Measurements from ENCODE around the gene ADGRB2.
A peak's percentile ranks its signal among the peaks of the same experiment; 100 is the strongest.

ADGRB2 gene

DNA sequence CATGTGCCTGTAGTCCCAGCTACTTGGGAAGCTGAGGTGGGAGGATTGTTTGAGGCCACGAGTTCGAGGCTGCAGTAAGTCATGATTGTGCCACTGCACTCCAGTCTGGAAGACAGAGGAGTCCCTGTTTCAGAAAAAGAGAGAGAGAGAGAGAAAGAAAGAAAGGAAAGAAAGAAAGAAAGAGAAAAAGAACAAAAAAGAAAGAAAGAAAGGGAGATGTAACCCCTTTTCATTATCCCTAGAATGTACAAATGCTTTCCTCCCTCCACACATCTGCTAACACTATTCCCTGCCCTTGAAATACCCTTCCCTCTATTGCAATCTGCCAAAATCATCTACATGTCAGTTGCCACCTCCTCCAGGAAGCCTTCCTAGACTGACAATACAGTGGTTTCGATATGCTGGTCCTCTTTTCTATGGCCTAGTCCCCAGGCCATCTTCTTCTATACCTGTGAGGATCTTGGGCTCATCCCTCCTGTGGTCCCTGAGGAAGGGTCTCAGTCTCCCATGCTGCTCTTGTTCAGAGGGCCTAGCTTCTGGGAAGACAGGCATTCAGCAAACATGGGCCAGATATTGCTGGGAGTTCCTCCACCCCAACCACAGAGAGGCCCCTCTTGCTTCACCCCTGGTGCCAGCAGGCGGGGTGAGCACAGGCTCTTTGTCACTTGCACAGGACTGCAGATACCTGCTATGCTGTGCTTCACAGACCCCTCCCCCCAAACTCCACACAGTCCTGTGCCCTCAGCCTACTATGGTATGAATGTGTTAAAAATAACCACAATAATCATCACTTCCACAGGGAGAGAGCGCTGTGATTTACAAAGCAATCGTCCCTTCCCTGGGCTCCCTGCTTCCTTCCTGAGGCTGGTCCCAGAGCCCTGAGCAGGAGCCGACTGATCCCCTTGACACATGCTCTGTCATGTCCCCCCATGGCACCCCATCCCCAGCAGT lies 14.1 kb downstream of the ADGRB2 start:
- DNase-seq (ENCODE audit: low read depth in 3 of 3), result no peak

DNA sequence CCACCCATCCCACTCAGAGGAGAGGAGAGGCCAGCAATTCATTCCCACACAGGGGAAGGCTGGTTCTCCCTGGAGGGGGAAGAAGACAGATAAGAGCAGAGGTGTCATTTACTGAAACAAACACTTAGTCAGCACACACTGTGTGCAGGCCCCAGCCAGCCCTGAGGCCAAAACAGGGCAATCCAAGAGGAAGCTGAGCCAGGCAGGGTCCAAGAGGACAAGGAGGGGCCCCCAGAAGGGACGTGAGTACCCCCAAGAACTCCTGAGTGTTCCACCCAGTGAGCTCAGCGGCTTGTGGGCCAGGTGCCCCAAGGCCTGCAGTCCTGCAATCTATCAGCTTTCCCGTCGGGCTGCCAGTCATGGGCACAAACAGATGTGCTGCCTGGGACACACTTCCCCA lies 15.8 kb downstream of the ADGRB2 start:
- no peak for DNase-seq (ENCODE audit: low read depth in 3 of 3)

DNA sequence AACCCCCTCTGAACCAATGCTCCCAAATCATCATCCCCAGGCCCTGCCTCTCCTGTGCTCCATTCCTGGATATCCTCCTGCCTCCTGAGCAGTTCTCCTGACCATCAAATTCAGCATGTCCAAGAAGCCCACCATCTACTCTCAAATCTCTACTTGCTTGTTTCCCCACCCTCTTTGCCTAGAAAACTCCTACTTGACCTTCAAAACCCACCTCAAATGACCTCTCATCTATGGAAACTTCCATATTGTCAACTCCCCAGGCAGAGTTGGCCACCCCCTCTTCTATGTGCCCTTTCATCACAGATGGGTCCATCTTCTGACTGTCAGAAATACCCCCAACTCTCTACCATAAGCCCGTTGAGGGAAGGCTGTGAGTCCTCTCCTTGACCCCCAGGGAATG lies 16.8 kb downstream of the ADGRB2 start:
- no peak for DNase-seq (ENCODE audit: low read depth in 3 of 3)

DNA sequence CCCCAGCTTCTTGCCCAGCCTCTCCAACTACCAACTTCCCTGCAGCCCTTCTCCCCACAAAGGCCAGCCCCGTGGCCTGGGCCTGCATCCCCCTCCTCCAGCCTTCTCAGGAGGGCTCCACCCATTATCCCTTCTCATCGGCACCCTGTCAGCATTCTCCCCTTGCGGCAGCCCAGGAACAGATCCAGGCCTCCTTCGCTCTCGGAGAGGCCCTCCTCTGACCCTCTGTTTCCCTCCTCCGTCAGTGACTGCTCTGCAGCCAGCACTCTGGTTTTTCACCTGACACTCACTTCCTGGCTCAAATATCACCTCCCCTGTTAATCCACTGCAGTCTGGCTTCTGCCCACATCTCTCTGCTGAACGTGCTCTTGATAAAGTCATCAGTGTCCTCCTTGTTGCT lies 17.5 kb downstream of the ADGRB2 start:
- no peak for DNase-seq (ENCODE audit: low read depth in 3 of 3)

DNA sequence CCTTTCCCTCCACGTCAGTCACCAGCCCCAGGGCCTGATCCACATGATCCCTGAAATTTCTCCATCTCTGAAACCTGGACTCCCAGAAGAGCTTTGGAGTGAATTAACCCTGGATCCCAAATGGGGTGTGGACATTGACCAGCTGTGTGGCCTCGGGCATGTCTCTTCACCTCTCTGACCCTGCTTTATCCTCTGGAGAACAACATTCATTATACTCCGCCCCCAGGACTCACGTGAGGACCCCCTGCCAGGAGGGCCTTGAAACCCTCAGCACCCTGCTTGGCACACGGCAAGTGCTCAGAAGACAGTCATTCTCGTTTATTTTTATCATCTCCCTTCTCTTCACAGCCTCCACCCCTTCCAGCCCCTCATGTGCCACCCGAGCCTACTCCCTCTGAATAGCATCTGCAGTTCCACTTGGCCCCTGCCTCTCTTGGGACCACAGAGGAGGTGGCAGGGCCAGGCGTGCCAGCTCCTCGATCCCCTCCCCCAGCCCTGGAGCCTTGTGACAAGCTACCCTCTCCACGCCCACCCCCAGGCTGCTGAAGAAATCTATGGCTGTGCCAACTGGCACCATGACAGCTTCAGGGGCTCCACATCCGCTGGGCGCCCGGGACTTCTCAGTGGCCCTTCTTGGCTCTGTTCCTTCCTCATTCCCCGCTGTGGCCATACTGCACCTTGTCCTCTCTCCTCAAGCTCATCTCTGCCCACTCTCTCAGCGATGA lies 18.0 kb downstream of the ADGRB2 start:
- no peak for DNase-seq (ENCODE audit: low read depth in 3 of 3)

DNA sequence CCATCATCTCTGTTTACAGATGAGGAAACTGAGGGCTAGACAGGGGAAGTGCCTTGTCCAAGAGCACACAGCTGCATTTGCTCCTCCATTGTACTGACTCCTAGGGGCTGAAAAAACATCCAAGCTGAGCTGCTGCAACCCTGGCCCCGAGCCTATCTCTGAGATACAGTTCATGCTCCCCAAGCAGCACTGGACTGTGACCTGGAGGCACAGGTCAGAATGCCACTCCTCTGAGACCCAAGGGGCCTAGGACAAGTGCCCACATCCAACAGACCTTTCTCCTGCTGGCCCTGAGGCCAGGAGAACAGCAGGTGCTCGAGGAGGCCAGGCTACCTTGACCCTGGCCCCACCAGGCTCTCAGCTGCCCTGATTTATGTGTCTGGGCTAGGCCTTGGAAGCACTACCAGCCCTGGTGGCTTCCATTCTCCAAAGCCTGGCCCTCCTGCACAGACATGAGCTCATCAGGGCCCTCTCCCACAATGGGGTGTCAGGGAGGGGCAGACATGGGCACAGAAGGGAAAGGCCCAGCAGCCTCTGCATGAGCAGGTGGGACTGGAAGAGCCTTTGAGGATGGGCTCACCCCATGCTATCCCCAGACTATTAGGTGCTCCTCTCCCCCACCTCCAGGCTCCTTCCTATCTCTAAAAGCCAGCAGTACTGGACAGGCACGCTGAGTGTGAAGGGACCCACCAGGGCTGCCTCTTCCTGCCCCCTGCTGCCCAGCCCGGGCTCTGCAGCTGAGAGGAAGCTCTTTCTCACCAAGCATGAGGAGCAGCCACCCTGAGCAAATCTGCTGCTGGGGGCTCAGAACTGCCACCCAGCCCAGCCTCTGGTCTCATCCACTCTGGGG lies 18.8 kb downstream of the ADGRB2 start:
- DNase-seq (ENCODE audit: low read depth in 3 of 3), result no peak

DNA sequence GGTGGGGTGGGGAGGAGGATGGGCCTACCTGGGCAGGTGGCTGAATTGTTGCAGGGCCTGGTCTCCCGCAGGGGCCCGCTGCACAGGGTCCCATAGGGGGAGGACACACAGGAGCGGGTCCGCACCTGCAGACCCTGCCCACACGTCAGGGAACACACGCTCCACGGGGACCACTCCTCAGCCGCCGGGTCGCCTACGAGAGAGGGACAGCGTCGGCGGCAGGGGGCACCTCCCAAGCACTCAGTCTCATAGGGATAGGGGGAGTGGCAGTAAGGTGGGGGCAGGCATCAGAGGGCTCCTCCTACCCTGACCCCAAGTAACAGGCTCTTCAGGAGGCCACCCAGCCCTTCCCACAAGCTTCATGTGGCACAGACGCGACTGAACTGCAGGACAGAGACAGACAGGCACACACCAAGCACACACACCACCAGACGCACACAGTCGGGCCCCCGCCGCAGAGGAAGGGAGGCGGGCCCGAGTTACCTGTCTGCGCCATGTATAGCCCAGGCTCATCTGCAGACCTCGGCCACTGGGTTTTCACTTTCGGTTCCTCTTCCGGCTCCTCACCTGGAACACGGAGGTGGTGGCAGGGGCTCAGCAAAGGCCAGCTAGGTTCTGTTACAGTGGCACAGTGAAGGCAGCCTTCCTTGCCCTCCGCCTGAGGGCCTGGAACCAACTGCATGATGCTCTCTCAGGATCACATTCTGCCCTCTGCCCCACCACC lies 19.8 kb downstream of the ADGRB2 start:
- DNase-seq (ENCODE audit: low read depth in 3 of 3), result no peak

DNA sequence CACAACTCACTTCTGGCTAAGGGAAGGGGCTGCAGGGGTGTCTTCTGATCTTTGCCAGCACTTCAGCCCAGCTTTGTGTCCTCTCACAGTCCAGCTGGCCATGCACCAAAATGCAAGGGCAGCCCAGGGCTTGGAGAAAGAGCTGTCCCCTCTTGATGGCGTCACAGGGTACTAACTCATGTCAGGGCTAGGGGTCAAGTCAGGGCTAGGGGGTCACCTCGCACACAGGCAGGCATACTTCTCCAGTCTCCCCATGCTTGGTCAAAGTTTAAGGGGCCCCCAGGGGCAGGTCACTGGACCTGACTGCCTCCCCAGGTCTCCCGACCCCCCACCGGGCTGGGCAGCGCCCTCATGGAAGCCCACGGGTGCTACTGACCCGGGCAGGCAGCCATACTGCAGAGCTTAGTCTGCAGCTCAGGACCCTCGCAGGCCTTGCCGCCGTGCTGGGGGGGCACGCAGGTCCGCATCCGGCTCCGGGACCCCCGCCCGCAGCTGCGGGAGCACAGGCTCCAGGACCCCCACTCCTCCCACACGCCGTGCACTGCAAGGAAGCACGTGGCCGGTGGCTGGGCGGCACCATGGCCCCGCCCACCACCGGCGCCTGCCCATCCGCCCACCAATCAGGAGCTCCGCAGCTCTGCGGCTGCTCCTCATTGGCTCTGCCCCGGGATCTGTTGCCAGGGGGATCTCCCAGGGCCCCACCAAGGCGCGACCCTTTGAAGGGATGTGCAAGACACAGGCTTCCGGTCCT lies 21.5 kb downstream of the ADGRB2 start:
- DNase-seq (ENCODE audit: low read depth in 3 of 3), result no peak

DNA sequence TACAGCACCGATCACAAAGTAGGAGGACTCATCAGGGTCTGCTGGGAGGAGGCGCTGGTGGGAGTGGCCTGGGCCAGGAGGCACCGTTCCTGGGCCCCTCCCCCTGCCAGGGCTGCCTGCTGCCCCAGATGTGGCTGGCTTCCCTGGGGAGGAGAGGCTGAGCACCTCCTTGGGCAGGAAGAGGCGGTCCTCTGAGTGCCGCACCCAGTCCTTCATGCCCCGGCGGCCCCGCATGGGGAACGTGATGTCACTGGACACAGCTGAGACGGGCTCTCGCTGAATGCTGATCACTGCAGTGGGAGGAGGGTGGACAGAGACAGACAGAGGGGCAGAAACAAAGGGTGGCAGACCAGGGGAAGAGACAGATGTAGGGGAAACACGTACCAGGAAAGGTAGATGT lies 24.8 kb downstream of the ADGRB2 start:
- no peak for DNase-seq (ENCODE audit: low read depth in 3 of 3)

DNA sequence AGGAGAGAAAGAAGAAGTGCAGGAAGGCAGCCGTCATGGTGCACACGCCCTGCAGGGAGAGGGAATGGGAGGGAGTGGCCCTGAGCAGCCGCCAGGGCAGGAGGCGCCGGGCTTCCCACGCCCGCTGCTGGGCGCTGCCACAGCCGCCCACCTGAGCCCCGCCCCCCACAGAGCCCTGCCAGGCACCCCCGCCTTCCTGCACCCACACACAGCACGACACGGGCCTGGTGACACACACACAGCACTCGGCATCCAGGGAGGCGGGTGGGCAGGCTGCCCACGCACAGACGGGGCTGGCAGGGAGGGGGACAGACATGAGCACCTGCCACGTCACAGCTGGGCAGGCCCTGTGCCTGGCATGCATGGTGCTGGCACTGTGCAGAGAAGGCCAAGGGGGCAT lies 27.5 kb downstream of the ADGRB2 start:
- peak in 2 of 3 experiments; percentile 73 to 75 for DNase-seq (ENCODE audit: low read depth in 3 of 3)

DNA sequence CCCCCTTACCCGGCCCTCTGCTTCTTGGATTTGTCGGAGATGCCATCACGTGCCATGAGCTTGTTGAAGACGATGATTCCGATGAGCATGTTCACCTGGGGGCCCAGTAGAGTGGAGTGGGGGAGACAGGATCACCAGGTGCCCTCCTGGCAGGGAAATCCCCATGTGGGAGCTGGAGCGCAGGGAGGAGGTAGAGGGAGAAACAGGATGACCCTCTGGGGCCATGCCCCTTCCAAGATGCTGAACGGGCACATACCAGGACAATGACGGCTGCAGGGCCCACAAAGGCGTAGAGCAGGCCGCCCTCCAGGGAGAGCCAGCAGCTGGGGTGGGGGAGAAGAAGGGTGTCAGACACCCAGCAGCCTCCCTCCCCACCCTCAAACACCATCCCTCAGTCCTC lies 28.6 kb downstream of the ADGRB2 start:
- no peak for DNase-seq (ENCODE audit: low read depth in 3 of 3)

DNA sequence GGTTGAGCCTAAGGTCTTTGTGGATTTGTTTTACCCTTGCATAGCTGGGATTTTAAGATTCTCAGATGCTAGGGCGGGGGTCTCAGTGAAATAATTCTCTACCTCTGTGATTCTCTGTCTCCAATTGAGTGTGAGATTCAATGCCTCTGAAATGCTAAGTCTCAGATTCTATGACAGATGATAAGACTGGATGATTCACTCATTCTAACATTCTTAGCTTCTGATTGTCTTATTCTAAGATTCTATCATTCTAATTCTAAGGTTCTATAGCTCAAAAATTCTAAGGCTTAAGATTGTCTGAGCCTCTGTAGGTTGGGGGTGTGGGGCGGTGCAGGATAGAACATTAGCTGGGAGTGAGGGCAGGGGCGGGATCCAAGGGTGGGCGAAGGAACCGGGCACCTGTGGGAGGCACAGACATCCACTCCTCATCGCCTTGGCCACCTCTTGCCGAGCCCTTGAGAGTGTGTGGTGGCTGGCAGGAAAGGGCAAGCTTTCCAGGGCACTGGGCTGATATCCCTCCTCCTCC lies 29.5 kb downstream of the ADGRB2 start:
- no peak for DNase-seq (ENCODE audit: low read depth in 3 of 3)

DNA sequence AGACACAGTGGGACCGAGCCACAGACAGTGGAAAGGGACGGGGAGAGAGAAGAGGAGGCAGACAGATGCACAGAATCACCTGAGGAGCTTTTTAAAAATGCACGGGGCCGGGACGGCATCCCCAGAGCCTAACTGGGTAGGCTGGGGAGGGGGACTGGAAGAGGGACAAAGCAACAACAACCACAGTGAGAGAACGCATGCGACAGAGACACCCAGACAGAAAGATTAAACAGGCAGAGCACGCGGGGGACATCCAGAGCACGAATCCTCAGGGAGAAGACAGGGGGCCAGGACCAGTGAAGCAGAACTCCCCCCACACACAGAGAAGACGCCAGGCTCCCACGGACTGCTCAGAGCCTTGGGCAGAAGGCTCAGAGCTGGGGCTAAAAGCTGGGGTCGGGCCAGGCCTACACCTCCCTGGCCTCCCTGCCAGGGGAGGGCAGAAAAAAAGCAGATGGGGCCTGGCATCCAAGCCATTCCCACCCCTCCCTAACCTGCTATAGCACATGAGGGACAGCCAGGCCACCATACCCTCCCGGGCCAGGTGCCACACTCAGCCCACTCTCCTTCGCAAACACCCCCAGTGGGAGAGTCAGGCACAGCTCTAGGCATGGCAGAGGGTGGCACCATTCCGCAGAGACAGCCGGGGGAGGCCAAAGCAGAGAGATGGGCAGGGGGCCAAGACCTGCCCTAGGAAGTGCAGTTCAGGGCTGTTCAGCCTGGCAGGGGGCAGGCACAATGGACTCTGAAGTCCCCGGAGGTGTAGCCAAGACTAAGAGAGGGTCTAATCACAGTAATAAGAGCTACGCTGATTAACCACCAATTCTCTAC lies 30.5 kb downstream of the ADGRB2 start:
- DNase-seq (ENCODE audit: low read depth in 3 of 3), result no peak

DNA sequence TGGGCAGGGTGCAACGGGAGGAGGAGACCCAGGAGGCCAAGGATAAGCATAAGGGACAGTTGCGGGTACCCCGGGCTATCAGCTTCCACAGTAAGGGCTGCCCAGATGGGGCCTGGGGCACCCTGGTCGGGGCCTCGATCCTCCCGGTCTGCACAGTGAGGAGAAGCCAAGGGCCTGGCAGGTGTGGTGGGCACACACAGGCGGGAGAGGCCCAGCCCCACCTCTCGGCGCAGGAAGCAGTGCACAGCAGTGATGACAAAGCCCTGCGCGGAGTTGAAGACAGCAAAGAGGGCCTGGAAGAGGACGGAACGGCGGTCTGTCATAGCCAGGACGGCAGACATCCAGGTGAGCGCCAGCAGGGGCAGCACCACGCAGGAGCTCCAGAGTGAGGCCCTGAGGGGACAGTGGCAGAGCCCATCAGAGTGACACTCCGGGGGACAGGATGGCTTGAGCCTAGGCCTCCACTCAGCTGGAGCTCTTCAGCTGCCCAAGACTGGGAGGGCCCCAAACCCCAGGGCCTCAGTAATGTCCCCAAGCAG lies 31.3 kb downstream of the ADGRB2 start:
- DNase-seq (ENCODE audit: low read depth in 3 of 3), result no peak

DNA sequence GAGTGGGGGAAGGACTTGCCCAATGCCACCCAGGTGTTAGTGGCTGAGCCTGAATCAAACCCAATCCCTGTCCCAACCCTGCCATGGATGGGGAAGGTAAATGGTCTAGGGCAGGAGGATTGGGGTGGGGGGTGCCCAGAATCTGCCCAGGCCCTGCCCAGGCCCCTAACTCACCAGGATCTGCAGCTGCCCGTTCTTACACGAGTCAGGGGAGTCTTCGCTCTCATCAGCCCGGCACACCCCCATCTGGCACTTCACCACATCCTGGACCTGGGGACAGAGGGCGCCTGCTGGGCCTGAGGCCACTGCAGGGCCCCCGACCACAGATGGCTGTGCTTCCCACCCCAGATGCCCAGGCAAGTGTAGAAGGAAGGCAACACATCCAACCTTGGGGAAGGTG lies 31.8 kb downstream of the ADGRB2 start:
- no peak for DNase-seq (ENCODE audit: low read depth in 3 of 3)

DNA sequence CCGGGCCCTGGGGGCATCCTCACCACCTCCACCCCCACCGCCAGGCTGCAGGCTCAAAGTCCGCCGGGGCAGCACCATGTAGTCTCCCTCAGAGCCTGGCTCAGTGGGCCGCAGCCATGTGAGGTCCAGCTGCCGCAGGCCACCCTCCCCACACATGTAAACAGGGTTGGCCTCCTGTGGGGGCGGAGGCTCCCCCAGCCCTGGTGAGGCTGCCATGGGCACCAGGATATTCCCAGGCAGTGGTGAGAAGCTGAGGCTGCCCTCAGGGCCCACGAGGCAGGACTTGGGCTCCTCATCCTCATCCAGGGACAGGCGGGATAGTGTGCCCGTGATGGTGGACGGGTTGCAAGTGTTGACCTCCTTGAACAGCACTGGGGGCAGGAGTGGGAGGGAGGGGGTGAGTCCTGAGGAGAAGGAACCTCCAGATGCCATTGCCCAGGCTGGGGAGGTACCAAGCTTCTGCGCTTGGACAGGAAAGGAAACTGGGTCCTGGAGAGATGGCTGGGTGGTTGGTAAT lies 33.0 kb downstream of the ADGRB2 start:
- DNase-seq (ENCODE audit: low read depth in 3 of 3), result no peak

DNA sequence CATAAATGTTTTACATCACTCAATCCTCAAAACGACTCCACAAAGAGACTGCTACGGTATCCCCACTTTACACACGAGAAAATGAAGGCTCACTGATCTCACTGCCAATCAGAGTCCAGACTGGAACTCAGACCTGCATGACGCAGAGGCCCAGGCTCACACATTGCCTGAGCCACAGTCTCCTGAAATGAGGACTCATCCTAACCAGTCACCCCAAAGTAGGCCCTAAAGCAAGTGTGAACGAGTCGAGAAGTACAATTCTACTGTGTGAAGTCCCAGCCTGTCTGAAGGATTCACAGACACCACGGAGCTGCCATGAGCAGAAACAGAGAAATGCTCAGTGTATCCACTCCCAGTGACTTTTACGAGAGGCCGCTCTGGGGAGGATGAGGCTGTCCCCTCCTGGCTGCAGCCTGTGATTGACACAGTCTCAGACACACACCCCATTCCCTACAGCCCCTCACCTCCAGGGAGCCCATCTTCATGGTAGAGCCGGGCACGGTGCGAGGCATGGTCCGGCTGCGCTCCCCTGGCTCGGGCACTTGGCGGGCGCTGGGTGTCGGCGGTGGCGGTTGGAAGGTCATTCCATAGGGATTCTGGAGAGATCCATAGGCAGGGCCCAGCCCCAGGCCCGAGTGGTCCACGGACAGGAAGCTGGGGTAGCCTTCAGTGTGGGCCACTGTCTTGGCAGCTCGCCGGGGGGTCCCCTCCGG lies 33.6 kb downstream of the ADGRB2 start:
- DNase-seq (ENCODE audit: low read depth in 3 of 3), result no peak

DNA sequence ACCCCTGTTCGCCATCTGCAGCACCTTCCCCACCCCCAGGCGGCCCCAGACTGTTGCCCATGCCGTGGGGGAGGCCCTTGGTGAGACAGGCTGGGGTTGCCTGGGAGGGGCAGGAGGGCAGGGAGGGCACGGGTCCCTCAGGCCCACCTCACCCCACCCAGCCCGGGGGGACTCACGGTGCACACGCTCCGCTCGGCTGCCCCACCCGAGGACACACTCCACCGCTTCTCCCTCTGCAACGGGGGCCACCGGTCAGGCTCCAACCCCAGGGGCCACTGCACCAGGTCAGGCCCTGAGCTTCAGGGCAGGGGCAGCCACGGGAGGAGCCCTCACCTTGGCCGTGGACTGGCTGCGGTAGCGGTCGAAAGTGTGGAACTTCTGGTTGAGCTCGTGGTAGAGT lies 36.3 kb downstream of the ADGRB2 start:
- no peak for DNase-seq (ENCODE audit: low read depth in 3 of 3)

Data from stimulated activated CD4-positive, alpha-beta T cell treated with anti-CD3 and anti-CD28 coated beads, TNF-alpha, amount 100 ng/mL, for 4 hours (primary cell).